ENCODE data around the gene RPL26.

Gene RPL26

GRCh38 chr17:8383143-8383822 lies at the start of gene RPL26:
Gene RPL26, minus strand, starts transcription at chr17:8383193. Its CDS starts 883 bp downstream, at chr17:8382310.
- peak; percentile 91 for DNase-seq (ENCODE audit: low read depth)

GRCh38 chr17:8430966-8431365 lies 48.0 kb upstream of the RPL26 start:
- no peak for DNase-seq (ENCODE audit: low read depth)

DNA sequence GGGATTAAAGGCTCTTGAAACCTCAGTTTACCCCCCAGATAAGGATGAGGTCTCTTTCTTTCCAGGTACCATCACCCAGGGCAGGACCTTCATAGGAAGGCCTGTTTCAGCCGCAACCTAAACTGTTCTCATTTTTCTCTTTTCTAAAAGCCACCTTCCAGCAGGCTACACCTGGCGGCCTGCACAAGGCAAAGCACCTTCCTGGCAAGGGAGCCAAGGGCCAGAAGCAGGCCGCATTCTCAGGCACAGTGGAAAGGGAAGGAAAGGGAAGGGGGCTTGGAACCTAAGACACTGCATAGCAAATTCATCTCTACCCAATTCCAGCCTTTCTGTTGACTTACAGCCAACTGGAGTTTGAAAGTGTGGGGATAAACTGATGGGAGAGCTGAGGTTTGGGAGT lies 43.8 kb upstream of the RPL26 start:
- DNase-seq (ENCODE audit: low read depth): no peak

- DNase-seq (ENCODE audit: low read depth): no peak
Observed at GRCh38 chr17:8426094-8426720, 43.2 kb upstream of the RPL26 start.

- no peak for DNase-seq (ENCODE audit: low read depth)
Observed at GRCh38 chr17:8421571-8421970, 38.6 kb upstream of the RPL26 start.

DNA sequence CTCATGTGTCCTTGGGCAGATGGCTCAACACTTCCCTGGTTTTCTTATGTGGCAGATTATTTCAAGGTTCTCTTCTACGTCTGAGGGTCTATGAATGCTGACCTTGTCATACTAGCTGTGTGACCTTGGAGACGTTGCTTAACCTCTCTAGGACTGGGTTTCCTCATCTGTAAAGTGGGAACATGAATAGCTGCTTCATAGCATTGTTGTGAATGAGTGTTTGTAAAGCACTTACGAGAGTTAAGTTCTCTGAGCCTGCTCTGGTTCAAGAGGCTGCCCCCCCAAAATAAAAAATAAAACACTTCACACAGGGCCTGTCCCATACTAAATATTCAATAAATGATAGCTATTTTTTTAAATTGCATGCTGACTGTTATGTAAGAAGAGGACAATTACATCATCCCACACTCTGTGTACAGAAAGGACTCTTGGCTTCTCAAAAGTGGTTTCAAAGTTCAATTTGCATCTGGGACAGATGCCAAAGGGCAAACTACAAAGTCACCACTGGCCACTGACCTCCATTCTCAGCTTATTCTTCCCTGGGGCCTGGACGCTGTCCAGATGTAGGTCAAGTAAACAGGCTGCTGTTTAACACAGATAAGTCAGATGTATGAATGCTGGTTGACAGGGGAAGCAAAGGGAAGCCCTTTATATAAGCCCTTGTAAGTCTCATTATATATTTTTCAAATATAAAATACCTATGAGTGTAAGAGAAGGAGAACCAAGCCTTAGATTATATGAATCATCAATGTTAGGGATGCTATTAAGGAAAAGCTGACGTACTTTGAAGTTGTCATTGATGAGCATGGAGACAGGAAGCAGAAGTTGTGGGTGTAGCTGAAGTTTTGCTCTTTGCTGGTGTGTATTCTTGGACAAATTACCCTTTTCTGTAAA lies 37.3 kb upstream of the RPL26 start:
- DNase-seq (ENCODE audit: low read depth): no peak

- no peak for DNase-seq (ENCODE audit: low read depth)
Observed at GRCh38 chr17:8419305-8419704, 36.3 kb upstream of the RPL26 start.

- no peak for DNase-seq (ENCODE audit: low read depth)
Observed at GRCh38 chr17:8418471-8418870, 35.5 kb upstream of the RPL26 start.

DNA sequence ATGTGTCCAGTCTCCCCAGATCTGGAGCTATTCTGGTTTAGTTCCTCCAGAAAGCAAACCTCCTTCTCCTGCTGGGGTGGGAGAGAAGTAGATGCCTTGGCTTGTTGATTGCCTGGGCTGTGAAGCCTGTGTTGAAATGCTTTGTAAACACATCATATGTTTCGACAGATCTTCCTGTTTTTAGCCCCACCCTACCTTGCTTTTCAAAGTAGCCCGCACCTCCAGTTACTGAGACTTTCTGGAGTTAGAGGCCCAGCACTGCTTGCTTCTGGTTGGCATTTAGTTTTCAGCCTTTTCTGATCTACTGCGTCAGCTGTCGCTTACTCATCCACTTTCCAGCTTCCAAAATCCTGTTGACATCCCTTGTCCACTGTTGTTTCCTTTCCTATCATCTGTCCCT lies 34.8 kb upstream of the RPL26 start:
- DNase-seq (ENCODE audit: low read depth): no peak

DNA sequence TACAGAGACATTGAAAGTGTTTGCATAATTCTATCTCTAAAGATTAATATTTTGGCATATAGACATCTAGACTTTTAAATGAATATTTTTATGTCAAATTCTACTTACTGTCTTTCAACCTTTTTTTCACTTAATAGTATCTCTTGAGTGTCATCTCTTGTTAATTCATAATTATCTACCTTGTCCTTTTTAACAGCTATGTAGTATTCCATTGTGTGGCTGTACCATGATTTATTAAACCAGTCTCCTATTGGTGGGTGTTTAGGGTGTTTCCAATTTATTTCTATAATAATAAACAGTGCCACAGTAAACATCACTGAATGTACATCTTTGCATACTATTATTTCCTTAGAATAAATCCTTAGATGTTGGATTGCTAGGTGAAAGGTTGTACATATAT lies 30.9 kb upstream of the RPL26 start:
- DNase-seq (ENCODE audit: low read depth): no peak

DNA sequence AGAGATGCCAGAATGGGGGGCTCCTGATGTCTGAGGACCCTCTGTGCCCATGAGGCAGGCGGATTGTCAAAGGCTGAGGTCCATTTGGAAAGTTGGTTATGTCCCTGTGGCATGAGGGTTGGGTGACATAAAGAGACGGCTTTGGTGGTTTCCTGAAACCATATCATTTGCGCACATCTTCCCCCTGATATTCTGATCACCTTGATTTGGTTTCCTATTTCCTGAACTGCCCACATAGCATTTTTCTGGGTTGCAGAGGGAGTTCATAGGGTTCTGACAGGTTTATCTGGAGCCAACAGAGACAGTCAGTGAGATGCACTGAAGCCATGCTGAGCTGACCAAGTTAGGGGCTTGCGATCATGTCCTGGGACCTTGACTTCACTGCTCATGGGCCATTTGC lies 30.3 kb upstream of the RPL26 start:
- DNase-seq (ENCODE audit: low read depth): no peak

DNA sequence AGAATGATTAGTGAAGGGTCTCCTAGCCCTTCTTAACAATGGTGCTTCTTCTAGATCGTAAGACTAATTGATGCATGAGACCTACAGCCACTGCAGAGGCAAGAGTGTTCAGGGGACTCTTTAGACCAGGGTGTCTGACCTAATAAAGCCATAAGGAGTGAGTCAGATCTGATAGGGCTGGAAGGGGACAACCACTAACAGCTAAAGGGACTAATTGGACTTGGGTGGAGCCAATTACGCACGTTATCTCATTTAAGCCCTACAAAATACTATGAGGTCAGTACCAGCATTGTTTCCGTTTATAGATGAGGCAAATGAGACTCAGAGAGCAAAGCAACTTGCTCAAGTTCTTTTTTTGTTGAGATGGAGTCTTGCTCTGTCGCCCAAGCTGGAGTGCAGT lies 29.1 kb upstream of the RPL26 start:
- DNase-seq (ENCODE audit: low read depth): no peak

DNA sequence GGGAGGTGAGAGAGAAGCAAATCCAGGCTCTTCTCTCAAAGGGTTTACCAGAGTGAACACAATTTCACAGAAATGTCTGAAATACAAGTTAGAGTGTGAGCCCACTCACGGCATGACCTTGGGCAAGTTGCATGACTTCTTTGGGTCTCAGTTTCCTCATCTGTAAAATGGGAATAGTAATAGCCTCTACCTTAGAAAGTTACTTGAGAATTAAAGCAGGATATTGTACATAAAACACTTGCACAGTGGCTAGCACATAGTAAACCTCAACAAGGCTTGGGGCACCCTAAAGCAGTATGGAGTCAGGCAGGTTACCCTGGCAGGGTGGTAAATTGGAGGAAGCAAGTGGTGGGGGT lies 27.9 kb upstream of the RPL26 start:
- no peak for DNase-seq (ENCODE audit: low read depth)

DNA sequence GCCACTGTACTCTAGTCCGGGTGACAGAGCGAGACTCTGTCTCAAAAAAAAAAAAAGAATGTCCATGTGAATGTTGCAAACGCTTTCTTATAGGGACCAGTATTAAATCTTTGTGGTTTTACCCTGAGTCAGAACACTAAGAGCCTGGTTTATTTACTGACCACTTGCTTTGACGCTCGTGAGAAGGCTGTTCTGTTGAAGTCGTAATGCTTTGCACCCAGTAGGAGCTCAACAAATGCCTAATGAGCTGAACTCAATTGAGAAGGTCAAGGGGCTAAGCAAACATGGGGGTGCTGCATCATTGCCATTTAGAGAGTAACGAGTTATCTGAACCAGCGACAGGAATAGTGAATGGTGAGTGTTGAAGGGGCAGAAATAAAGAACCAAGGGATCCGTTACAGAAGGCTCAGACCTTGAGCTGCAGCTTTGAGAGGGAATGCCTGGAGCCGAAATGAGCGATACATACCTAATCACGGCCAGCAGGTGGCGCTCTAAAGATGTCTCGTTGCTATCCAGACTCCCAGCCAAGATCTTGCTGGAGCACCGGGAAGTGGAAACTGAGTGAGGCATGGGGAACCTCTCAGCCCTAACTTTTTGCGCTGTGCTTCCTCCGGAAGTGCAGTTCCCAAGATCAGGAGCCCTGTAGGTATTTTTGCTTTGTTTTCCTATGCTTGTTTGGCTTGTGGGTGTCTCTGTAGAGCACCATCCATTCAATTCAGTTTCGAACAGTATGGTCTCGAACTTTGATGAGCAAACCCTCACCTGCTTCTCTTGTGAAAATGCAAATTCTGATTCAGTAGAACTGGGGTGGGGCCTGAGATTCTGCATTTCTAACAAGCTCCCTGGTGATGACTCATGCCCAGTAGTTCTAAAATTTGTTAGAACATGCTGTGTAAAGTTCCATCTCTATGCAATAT lies 27.2 kb upstream of the RPL26 start:
- peak; percentile 60 for DNase-seq (ENCODE audit: low read depth)

DNA sequence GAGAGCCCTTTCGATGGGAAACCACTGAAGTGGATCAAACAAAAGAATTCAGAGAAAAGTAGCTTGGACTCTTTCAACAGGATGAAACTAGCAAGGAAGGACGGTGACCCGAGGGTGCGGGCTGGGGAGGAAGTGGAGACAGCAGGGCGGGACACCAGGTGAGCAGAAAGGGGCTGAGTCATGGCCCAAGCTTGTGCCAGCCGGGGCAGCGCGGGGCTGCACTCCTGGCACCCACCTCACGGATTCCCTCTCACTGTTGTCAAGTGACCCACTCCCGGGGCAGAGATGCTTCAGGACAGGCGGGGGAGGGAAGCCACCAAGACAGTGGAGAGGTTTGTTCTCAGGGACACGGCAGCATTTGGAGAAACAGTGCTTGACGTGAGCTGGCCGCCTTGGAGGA lies 25.4 kb upstream of the RPL26 start:
- DNase-seq (ENCODE audit: low read depth): no peak

DNA sequence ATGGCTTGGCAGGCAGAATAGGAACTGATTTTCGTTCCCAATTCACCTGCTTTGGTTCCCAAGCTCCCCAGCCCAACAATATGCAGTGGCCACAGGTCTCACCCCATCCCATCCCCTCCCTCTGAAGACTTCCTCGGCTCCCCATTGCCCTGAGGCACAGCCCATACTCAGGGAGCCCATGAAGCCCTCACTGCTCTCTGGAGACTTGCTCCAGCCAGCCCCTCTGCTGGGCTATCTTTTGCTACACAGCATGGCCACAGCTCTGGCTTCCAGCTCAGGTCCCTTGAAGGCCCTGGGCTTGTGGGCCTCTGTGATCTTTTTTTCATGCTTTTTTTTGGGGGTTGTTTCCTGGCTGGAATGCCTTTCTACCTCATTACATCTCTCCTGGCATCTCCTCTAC lies 23.2 kb upstream of the RPL26 start:
- no peak for DNase-seq (ENCODE audit: low read depth)

DNA sequence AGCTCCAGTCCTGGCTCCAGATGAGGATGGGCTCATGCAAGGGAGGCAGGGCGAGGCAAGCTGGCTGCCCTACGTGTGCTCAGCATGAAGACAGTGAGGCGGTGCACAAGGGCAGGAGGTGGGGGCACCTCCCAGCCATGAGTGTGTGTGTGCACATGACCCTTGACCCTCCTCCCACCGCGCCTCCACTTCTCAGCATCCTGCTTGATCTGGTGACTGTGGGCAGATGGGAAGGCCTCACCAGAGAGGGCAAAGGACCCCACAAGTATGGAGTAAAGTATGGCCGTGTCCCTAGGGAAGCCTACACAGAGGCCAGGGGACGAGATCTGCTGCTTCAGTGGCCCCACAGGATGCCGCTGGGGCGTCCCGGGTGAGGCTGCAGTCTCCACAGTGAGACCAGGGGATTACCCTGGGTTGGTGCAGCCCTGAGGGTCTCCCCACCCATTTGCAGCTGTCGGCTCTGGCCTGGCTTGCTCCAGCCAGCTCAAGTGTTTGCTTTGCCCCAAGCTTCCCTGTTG lies 22.6 kb upstream of the RPL26 start:
- no peak for DNase-seq (ENCODE audit: low read depth)

DNA sequence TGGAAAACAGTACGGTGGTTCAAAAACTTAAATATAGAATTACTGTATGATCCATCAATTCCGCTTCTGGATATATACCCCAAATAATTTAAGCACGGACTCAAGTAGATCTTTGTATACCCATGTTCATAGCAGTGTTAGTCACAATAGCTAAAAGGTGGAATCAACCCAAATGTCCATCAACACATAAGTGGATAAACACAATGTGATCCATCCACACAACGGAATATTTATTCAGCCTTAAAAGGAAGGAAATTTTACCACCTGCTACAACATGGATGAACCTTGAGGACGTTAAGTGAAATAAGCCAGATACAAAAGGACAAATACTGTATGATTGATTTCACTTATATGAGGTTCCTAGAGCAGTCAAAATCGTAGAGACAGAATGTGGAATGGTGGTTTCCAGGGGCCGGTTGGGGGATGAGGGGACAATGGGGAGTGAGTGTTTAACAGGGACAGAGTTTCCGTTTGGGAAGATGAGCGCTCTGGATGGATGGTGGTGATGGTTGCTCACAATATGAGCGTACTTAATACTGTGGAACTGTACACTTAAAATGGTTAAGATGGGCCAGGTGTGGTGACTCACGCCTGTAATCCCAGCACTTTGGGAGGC lies 20.0 kb upstream of the RPL26 start:
- DNase-seq (ENCODE audit: low read depth): no peak

GRCh38 chr17:8401107-8401506 lies 18.1 kb upstream of the RPL26 start:
- DNase-seq (ENCODE audit: low read depth): no peak

DNA sequence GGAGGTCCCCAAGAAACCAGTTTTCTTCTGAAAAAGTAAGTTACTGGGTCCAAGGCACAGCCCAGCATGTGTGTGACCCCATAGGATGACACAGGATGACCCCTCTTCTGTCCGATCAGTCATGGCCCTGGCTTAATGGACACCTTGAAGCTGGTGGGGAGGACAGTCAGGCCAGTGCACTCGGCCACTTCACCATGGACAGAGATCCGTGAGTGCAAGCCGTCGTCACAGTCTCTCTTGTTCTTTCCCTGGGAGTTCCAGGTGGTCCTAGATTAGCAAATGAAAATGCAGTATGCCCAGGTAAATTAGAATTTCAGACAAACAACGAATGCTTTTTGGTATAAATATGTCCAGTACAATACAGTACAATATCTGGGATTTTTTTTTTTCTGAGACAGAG lies 16.0 kb upstream of the RPL26 start:
- no peak for DNase-seq (ENCODE audit: low read depth)

- DNase-seq (ENCODE audit: low read depth): no peak
Observed at GRCh38 chr17:8397636-8398035, 14.6 kb upstream of the RPL26 start, which contains the start of gene RNF222. Gene RNF222, minus strand, starts transcription at chr17:8397827. Its CDS starts 4,366 bp downstream, at chr17:8393461.

Measured in activated T-cell treated with anti-CD3 and anti-CD28 coated beads for 24 hours (primary cell).